ENCODE results near the gene NTM.

DNA sequence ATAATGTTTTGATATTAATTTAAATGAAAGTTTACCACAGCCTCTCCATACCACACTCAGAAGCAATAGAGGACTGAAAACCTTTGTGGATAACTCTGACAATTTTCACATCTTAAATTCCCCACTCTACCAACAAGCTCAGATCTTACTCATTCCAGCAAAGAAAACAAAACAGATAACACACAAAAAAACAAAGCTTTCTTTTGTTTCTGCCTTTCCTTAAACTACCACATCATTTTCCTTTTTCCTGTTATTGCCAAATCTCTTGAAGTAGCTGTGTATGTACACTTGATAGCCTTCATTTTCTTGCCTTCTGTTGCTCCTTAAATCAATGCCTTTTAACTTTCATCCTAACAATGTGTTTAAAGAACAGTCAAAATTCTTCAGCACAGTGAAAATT is 484.9 kb downstream of the NTM start:
- TF ChIP-seq, protein P1, sequence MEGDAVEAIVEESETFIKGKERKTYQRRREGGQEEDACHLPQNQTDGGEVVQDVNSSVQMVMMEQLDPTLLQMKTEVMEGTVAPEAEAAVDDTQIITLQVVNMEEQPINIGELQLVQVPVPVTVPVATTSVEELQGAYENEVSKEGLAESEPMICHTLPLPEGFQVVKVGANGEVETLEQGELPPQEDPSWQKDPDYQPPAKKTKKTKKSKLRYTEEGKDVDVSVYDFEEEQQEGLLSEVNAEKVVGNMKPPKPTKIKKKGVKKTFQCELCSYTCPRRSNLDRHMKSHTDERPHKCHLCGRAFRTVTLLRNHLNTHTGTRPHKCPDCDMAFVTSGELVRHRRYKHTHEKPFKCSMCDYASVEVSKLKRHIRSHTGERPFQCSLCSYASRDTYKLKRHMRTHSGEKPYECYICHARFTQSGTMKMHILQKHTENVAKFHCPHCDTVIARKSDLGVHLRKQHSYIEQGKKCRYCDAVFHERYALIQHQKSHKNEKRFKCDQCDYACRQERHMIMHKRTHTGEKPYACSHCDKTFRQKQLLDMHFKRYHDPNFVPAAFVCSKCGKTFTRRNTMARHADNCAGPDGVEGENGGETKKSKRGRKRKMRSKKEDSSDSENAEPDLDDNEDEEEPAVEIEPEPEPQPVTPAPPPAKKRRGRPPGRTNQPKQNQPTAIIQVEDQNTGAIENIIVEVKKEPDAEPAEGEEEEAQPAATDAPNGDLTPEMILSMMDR (IDR thresholded peaks at IDR 0.05): no peak
- TF ChIP-seq EP300 (IDR thresholded peaks at IDR 0.05) (no peak), POLR2A (IDR thresholded peaks at IDR 0.05) (no peak)
